ENCODE results near the gene CIZ1. TPM values are rescaled to one million over a fixed set of nuclear protein-coding genes. Genes with fewer than 3 reads are reported as not detected.

Gene CIZ1
- total and polyA plus RNA-seq, 10 of the 15 experiments (the other 5 are each of a cell fraction or from before 2014, with no cell fraction given) = 1.8 to 91.6 (median 35.4) TPM

DNA sequence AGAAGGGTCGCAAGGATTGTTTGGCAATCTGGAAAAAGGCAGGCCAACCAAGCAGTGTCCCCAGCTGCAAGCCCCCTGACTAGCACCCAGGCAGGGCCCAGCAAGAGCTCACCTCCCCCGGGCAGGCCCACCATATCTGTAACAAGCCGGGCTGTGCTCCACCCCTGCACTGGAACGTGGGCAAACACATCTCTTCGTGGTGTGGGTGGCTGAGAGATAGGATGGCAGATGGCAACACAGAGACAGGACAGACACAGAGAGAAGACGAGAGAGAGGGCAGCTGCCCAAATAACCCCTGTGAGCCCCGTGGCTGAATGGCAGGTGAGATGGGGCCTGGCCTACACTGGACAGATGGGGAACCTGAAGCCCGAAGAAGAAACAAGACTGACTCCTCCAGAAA, 21.9 kb downstream of the CIZ1 start:
- BruUV-seq (replicated peaks) = no TSS peak
- Histone ChIP-seq H3K4me1 (ENCODE audit: control insufficient read depth, insufficient read depth, low read length) (no peaks in the 10 kb centered on the region), H3K27ac (ENCODE audit: control insufficient read depth, insufficient read depth) (no peak overlapping the region), H3K4me2 (ENCODE audit: control insufficient read depth, insufficient read depth) (no peak overlapping the region), H4K20me1 (ENCODE audit: control insufficient read depth, insufficient read depth) (no peaks in the 10 kb centered on the region), H3K27me3 (replicated peaks in 1 of 2; ENCODE audit: control insufficient read depth in 2 of 2, insufficient read depth in 2 of 2, low read length in 1 of 2) (no peaks in the 10 kb centered on the region), H3K79me2 (ENCODE audit: control insufficient read depth, insufficient read depth, low read length) (no peaks in the 10 kb centered on the region), H2AFZ (ENCODE audit: control insufficient read depth, low read depth, low read length) (no peak overlapping the region), H3K4me3 (no peak overlapping the region), H3K36me3 (ENCODE audit: control insufficient read depth in 2 of 2, insufficient read depth in 2 of 2, low read length in 1 of 2) (peaks cover 10 to 13% of the 10 kb centered on the region in 2 experiments; a peak in 3 of 4 replicates), H3K9me3 (replicated peaks; ENCODE audit: control insufficient read depth, insufficient read depth, low read length) (no peaks in the 10 kb centered on the region), H3K9ac (ENCODE audit: control insufficient read depth, insufficient read depth, low read length) (no peak overlapping the region)
- TF ChIP-seq RAD51 (IDR thresholded peaks at IDR 0.05) (no peak), YBX1 (IDR thresholded peaks at IDR 0.05) (no peak), TBL1XR1 (IDR thresholded peaks at IDR 0.05; ENCODE audit: low read depth, low read length) (no peak), MTA3 (IDR thresholded peaks at IDR 0.05; ENCODE audit: borderline replicate concordance, low read length) (no peak), KAT2A (conservative IDR thresholded peaks at IDR 0.05; ENCODE audit: control insufficient read depth, low read depth, low read length) (no peak), CREB1 (IDR thresholded peaks at IDR 0.05; ENCODE audit: low read depth) (no peak), ESRRA (IDR thresholded peaks at IDR 0.05; ENCODE audit: low read length) (no peak)
- TF ChIP-seq, protein P1, sequence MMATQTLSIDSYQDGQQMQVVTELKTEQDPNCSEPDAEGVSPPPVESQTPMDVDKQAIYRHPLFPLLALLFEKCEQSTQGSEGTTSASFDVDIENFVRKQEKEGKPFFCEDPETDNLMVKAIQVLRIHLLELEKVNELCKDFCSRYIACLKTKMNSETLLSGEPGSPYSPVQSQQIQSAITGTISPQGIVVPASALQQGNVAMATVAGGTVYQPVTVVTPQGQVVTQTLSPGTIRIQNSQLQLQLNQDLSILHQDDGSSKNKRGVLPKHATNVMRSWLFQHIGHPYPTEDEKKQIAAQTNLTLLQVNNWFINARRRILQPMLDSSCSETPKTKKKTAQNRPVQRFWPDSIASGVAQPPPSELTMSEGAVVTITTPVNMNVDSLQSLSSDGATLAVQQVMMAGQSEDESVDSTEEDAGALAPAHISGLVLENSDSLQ (IDR thresholded peaks at IDR 0.05) = no peak
- FAIRE-seq = no peak
- DNase-seq (ENCODE audit: low read depth, low spot score) = no peak
- ChIA-PET CTCF (no interaction called here), RAD21 (ENCODE audit: unreplicated experiment) (no interaction called here), SMC1A (ENCODE audit: uncharacterized antibody, unreplicated experiment) (no interaction called here), POLR2A (interaction anchor here (0.6 to 1.2 kb wide), 2 partner anchors 9 to 192 kb away, joined by 4 to 5 read pairs; partner anchors contain the start of gene BBLN)
- intact Hi-C loops (cut with micrococcal nuclease; ENCODE audit: unreplicated experiment) = no loop called here
- 90% methylated on average over 8 of the region's 8 CpGs for WGBS (ENCODE audit: insufficient coverage, insufficient replicate concordance, low lambda C conversion rate, missing lambda C conversion rate)
- ATAC-seq = no peak
- in situ Hi-C loops (cut with MboI) = no loop called here
